ENCODE measurements around the gene HIC2. TPM values are rescaled to one million over a fixed set of nuclear protein-coding genes. Genes with fewer than 3 reads are reported as not detected.
"Not testable (repeated sequence)": the region's sequence is repeated elsewhere in the genome, so short reads cannot be mapped to it uniquely, and the experiment has no call there.

Gene HIC2
- total and polyA plus RNA-seq, 9 of the 15 experiments (the other 6 are each of a cell fraction or from before 2014, with no cell fraction given), result 1.7 to 117 (median 35.5) TPM

DNA sequence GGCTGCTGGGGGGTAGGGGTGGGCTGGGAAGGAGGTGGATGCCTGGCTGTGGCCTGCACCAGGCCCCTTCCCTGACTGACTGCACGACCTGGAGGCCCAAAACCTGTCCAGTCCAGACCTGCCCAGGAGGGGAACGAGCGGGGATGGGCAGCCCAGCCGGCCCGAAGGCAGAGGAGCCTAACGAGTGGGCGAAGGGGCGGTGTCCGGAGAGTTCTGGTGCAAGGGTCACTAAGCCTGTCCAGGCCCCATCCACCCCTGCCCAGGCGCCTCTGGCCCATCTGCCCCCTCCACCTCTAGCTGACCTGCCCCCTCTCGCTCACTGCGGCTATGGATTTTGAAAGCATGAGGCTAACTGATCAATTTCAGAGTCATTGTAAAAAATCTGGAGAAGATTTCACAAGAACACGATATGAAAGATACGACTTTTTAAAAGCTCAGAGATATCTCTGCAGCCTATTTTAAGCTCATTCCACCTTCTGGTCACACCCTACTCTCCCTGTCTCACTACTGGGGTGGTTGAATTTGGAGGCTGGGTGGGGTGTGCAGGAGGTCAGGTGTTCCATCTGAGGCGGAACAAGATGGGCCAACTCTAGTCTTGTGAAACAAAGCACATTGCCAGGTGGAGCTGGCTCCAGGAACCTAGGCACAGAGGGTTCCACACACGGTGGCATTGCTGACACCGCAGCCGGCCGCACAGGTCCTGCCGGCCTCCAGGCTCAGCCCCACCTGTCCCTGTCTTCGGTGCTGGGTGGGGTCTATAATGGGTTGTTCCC is 15.8 kb upstream of the HIC2 start:
- FAIRE-seq; BruUV-seq (replicated peaks); ATAC-seq; intact Hi-C loops (cut with micrococcal nuclease); H3K4me1 ChIP-seq (replicated peaks in 1 of 2; ENCODE audit: control insufficient read depth in 2 of 2, insufficient read depth in 2 of 2, low read length in 2 of 2); H3K36me3 ChIP-seq (ENCODE audit: control insufficient read depth, insufficient read depth, low read length); POLR2A ChIA-PET; H3K4me2 ChIP-seq (ENCODE audit: insufficient read depth, low read length); H3K27me3 ChIP-seq (ENCODE audit: control insufficient read depth in 2 of 2, insufficient read depth in 2 of 2, low read length in 2 of 2); DNase-seq (ENCODE audit: extremely low read depth in 1 of 4, low spot score in 3 of 4); CTCF ChIA-PET (ENCODE audit: low intra/inter-chr PET ratio); H2AFZ ChIP-seq (ENCODE audit: low read depth, low read length); H4K20me1 ChIP-seq (replicated peaks; ENCODE audit: control insufficient read depth, insufficient read depth, low read length); H3K9me1 ChIP-seq (ENCODE audit: control insufficient read depth, insufficient read depth, low read length); H3K9me3 ChIP-seq (replicated peaks; ENCODE audit: control insufficient read depth, insufficient read depth, low read depth, low read length); H3K4me3 ChIP-seq; H3K27ac ChIP-seq (ENCODE audit: extremely low read depth, low read depth, low read length); H3K9ac ChIP-seq (ENCODE audit: insufficient read depth in 1 of 2, low read depth in 2 of 2, low read length in 2 of 2); H3K79me2 ChIP-seq (ENCODE audit: control insufficient read depth, insufficient read depth, low read length): not testable (repeated sequence)
- in situ Hi-C loops (cut with MboI), result loop anchor here (5.0 to 25.0 kb wide), 3 partner anchors 241 to 1136 kb away; partner anchors contain the start of gene SDF2L1
- WGBS (ENCODE audit: insufficient coverage, low coverage, missing lambda C conversion rate), result no CpG with 5 or more reads among the region's 21 CpGs

DNA sequence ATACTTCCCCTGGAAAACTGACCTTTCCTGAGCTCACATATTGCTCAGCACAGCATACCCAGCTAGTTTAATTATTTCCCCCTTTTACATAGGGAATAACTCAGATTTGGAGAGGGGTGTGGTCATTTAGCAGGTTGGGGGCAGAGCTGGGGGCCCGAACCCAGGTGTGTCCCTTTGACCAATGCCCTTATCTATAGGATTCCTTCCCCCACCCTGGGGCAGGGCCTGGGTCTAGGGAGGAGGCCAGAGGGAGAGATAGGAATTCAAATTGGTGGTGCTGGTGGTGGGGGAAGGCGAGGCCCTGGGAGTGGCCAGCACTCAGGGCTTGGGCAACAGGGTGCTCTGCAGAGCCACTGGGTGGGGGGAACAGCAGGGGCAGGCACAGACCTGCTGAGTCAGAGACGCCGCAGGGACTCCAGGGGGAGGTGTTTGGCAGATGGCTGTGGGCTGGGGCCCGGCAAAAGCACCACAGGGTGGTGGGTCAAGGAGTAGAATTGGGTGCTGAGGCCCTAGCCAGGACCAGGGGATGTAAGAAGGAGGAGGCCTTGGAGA is 14.3 kb upstream of the HIC2 start:
- FAIRE-seq, POLR2A ChIA-PET: not testable (repeated sequence)
- peak overlapping the region; percentile 29; the same call in 1 of the 2 replicates for H3K4me2 ChIP-seq (ENCODE audit: insufficient read depth, low read length)

DNA sequence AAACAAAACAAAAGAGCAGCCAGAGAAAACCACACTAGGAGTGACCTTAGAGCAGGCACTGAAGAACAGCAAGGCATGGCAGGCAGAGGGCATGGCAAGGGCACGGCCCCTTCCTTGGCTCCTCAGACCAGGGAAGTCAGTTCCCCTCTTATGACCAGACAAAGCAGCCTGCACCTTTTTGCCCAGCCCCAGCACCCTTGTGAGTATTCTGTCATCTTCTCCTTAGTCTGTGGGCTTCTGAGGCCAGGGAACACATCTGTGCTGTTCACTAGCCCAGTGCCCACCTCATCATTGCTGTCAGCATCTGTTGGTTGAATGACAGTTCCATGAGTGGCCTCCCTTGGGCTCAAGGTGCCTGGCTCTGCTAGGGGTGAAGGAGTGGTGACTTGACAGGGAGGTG is 10.0 kb upstream of the HIC2 start:
- H3K9me3 ChIP-seq (replicated peaks; ENCODE audit: control insufficient read depth, insufficient read depth, low read depth, low read length); H3K27ac ChIP-seq (ENCODE audit: extremely low read depth, low read depth, low read length); intact Hi-C loops (cut with micrococcal nuclease); POLR2A ChIA-PET; H3K27me3 ChIP-seq (ENCODE audit: control insufficient read depth in 2 of 2, insufficient read depth in 2 of 2, low read length in 2 of 2); BruUV-seq (replicated peaks); H3K4me1 ChIP-seq (replicated peaks in 1 of 2; ENCODE audit: control insufficient read depth in 2 of 2, insufficient read depth in 2 of 2, low read length in 2 of 2); H3K36me3 ChIP-seq (ENCODE audit: control insufficient read depth, insufficient read depth, low read length); H3K9ac ChIP-seq (ENCODE audit: insufficient read depth in 1 of 2, low read depth in 2 of 2, low read length in 2 of 2); H2AFZ ChIP-seq (ENCODE audit: low read depth, low read length); DNase-seq (ENCODE audit: extremely low read depth in 1 of 4, low spot score in 3 of 4); FAIRE-seq; H3K4me2 ChIP-seq (ENCODE audit: insufficient read depth, low read length); H4K20me1 ChIP-seq (replicated peaks; ENCODE audit: control insufficient read depth, insufficient read depth, low read length); H3K79me2 ChIP-seq (ENCODE audit: control insufficient read depth, insufficient read depth, low read length); H3K4me3 ChIP-seq; H3K9me1 ChIP-seq (ENCODE audit: control insufficient read depth, insufficient read depth, low read length): not testable (repeated sequence)
- WGBS (ENCODE audit: insufficient coverage, low coverage, missing lambda C conversion rate), result no CpG with 5 or more reads among the region's 1 CpG
- peak; percentile 13 for ATAC-seq
- in situ Hi-C loops (cut with MboI), result loop anchor here (25.0 kb wide), 2 partner anchors 530 to 1130 kb away; no protein-coding TSS in a partner anchor
- CTCF ChIA-PET (ENCODE audit: low intra/inter-chr PET ratio), result interaction anchor here (0.6 kb wide), 1 partner anchor 239 kb away, joined by 3 read pairs; no protein-coding TSS in a partner anchor

More for the DNA sequence above, 14.3 kb upstream of the HIC2 start:
- CTCF ChIA-PET (ENCODE audit: low intra/inter-chr PET ratio); H3K4me1 ChIP-seq (replicated peaks in 1 of 2; ENCODE audit: control insufficient read depth in 2 of 2, insufficient read depth in 2 of 2, low read length in 2 of 2); H3K9ac ChIP-seq (ENCODE audit: insufficient read depth in 1 of 2, low read depth in 2 of 2, low read length in 2 of 2); H3K79me2 ChIP-seq (ENCODE audit: control insufficient read depth, insufficient read depth, low read length); H4K20me1 ChIP-seq (replicated peaks; ENCODE audit: control insufficient read depth, insufficient read depth, low read length); H3K9me3 ChIP-seq (replicated peaks; ENCODE audit: control insufficient read depth, insufficient read depth, low read depth, low read length); H3K4me3 ChIP-seq; H3K36me3 ChIP-seq (ENCODE audit: control insufficient read depth, insufficient read depth, low read length); DNase-seq (ENCODE audit: extremely low read depth in 1 of 4, low spot score in 3 of 4); BruUV-seq (replicated peaks); H3K27ac ChIP-seq (ENCODE audit: extremely low read depth, low read depth, low read length); H3K27me3 ChIP-seq (ENCODE audit: control insufficient read depth in 2 of 2, insufficient read depth in 2 of 2, low read length in 2 of 2); intact Hi-C loops (cut with micrococcal nuclease); H3K9me1 ChIP-seq (ENCODE audit: control insufficient read depth, insufficient read depth, low read length); TF ChIP-seq NR2C2 (CRISPR knock-in tag; IDR thresholded peaks at IDR 0.05): not testable (repeated sequence)
- 0 out of 4 replicates have a peak, but pooled peaks of 1 of the 2 experiments have one; percentile 28 for TF ChIP-seq RCOR1 (IDR thresholded peaks at IDR 0.05; ENCODE audit: borderline replicate concordance in 1 of 2, low read depth in 2 of 2, low read length in 2 of 2)
- TF ChIP-seq, protein P1, sequence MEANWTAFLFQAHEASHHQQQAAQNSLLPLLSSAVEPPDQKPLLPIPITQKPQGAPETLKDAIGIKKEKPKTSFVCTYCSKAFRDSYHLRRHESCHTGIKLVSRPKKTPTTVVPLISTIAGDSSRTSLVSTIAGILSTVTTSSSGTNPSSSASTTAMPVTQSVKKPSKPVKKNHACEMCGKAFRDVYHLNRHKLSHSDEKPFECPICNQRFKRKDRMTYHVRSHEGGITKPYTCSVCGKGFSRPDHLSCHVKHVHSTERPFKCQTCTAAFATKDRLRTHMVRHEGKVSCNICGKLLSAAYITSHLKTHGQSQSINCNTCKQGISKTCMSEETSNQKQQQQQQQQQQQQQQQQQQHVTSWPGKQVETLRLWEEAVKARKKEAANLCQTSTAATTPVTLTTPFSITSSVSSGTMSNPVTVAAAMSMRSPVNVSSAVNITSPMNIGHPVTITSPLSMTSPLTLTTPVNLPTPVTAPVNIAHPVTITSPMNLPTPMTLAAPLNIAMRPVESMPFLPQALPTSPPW (CRISPR knock-in tag; IDR thresholded peaks at IDR 0.05), result peak; percentile 53; the same call in 1 of the 2 replicates
- TF ChIP-seq NR2C2 (tag; IDR thresholded peaks at IDR 0.05), result peak; percentile 16; the same call in 1 of the 2 replicates
- 0 out of 4 replicates have a peak, but pooled peaks of 1 of the 2 experiments have one; percentile 34 for TF ChIP-seq MAZ (CRISPR knock-in tag; conservative IDR thresholded peaks at IDR 0.05 in 1 of 2, IDR thresholded peaks at IDR 0.05 in 1 of 2)
- 0% methylated on average over 1 of the region's 5 CpGs for WGBS (ENCODE audit: insufficient coverage, low coverage, missing lambda C conversion rate)
- peak; percentile 87 for ATAC-seq
- peak overlapping the region; percentile 49; the same call in 1 of the 2 replicates for H2AFZ ChIP-seq (ENCODE audit: low read depth, low read length)
- in situ Hi-C loops (cut with MboI), result loop anchor here (5.0 to 25.0 kb wide), 3 partner anchors 239 to 1134 kb away; partner anchors contain the start of gene SDF2L1

Measured in K562 (cell line).